Right lobe of liver (tissue), 6 donors: ENCODE measurements around the gene AIFM1. TPM values are rescaled to one million over a fixed set of nuclear protein-coding genes. Genes with fewer than 3 reads are reported as not detected.

Experiments used
- ATAC-seq, 4 donors: fragments of 200-7000 bp; cut with Tn5 transposase; one replicate each; pipeline ENCODE4 v1.9.1; 2020; ENCODE audit warnings: mild to moderate bottlenecking in 4 of 4, moderate library complexity in 4 of 4
- DNase-seq, 3 donors: peaks; one replicate each; pipeline ENCODE4 v3.0.0-alpha.2; 2020
- H3K27ac ChIP-seq, 3 donors: fragments of 200-600 bp; one replicate each; pipeline ENCODE4 v1.8.0; 2022
- H3K27me3 ChIP-seq, 2 donors: fragments of 200-600 bp; one replicate each; pipeline ENCODE4 v1.8.0; 2022
- H3K36me3 ChIP-seq, 4 donors: fragments of 200-600 bp; sonication (generic) in 1 of 4; one replicate each; pipeline versions ENCODE4 v1.5.1 to v1.8.0; 2017 to 2022; ENCODE audit warnings: control low read depth in 1 of 4
- H3K4me1 ChIP-seq, 4 donors: fragments of 200-600 bp; sonication (generic) in 1 of 4; one replicate each; pipeline versions ENCODE4 v1.5.1 to v1.8.0; 2017 to 2022; ENCODE audit warnings: control low read depth in 1 of 4
- H3K4me3 ChIP-seq, 3 donors: fragments of 200-600 bp; one replicate each; pipeline ENCODE4 v1.8.0; 2022
- H3K9me3 ChIP-seq, 4 donors: fragments of 200-600 bp; sonication (generic) in 1 of 4; one replicate each; pipeline versions ENCODE4 v1.5.1 to v1.8.0; 2017 to 2022; ENCODE audit warnings: control low read depth in 1 of 4
- CTCF ChIP-seq, 4 donors: fragments of 200-600 bp in 3 of 4; fragments of 450-650 bp in 1 of 4; IDR thresholded peaks; one replicate each; pipeline versions ENCODE4 v1.5.1 to v1.8.0; 2016 to 2022; ENCODE audit warnings: antibody characterized with exemption in 4 of 4, mild to moderate bottlenecking in 2 of 4
- POLR2A ChIP-seq: fragments of 450-650 bp; IDR thresholded peaks from one replicate; pipeline ENCODE4 v1.6.1; 2017; ENCODE audit warnings: antibody characterized with exemption, mild to moderate bottlenecking
- WGBS: methylation state at CpG from one replicate; pipeline ENCODE4 v1.1.6; 2018; ENCODE audit warnings: low coverage, low lambda C conversion rate; ENCODE audit not compliant: insufficient coverage; ENCODE audit errors: missing lambda C conversion rate; 5-methylcytosine and 5-hydroxymethylcytosine counted together
- intact Hi-C, 2 donors: fragments of 100-400 bp; cut with DNase I; formaldehyde crosslinking; loops; one replicate each; pipeline versions ENCODE4 v1.11.2 to v1.14.1; 2022
- total RNA-seq, 6 experiments: library from RNA; depleted of rRNA in 2 of 6; stranded (reverse); fragments of >200 nt in 2 of 6; fragmentation: NEBNext Ultra II Directional in 3 of 6; extraction: Animal tissue kit (Norgen Biotek cat#: 25700) in 3 of 6; gene quantifications; one replicate each; pipeline versions ENCODE4 v1.1.0 to v1.2.4, GENCODE V29; 2016 to 2023
- donor health status: DM: no; HTN: yes; CAD: no.
- donor health status: DM: no; HTN: no; CAD: no.
- donor health status: DM: no; HTN: no; CAD: no.
- donor health status: DM: no; HTN: yes; CAD: no.
- donor health status: DM: no; HTN: yes; CAD: no.

The AIFM1 gene
- total RNA-seq, 6 experiments from 2014 or later, result 63.4 to 90.0 (median 76.7) TPM

GRCh38 chrX:130173190-130173895 lies 7.7 kb upstream of the AIFM1 start:
- H3K36me3 ChIP-seq, result no peaks in the 10 kb centered on the region
- TF ChIP-seq CTCF (IDR thresholded peaks at IDR 0.05) (no peak), POLR2A (no peak)
- ATAC-seq, result peak; percentile 49 to 61 (median 52)
- H3K4me3 ChIP-seq, result no peak overlapping the region
- H3K27ac ChIP-seq, result peak overlapping the region; percentile 26 to 61 (median 40)
- no peaks in the 10 kb centered on the region for H3K27me3 ChIP-seq
- no peaks in the 10 kb centered on the region for H3K9me3 ChIP-seq
- 23% methylated on average over 7 of the region's 7 CpGs for whole genome bisulfite sequencing
- H3K4me1 ChIP-seq, result no peaks in the 10 kb centered on the region
- no peak for DNase-seq
- intact Hi-C loops, result no loop called here

DNA sequence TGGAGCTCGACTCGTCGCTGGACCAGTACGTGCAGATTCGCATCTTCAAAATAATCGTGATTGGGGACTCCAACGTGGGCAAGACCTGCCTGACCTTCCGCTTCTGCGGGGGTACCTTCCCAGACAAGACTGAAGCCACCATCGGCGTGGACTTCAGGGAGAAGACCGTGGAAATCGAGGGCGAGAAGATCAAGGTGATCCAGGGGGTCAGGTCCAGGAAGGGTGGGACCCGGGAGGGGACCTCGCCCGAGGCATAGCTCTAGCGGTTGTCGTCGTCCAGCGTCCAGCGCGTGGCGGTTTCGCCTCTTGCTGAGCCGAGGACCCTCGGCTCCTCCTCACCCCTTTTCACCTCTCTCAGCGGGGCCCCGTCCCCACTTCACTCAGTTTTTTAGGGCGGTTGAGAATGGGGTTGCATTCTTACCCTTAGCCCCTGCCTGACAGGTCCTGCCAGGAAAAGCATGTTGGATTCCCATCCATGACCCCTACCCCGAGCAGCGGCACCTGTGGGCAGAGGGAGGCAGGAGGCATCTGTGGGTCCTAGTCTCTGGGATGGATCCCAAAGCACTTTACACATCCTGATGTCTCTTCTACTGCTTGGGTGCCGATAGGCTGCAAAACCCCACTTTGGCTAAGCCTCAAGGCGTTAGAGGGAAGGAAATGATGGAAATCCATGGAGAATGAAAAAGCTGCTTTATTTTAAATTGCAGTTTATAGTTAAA lies 6.6 kb upstream of the AIFM1 start:
- DNase-seq (peak in 1 of 3 donors; percentile 56), ATAC-seq (no peak)
- TF ChIP-seq CTCF (IDR thresholded peaks at IDR 0.05) (no peak), POLR2A (no peak)
- WGBS, result 31% methylated on average over 27 of the region's 34 CpGs
- H3K36me3 ChIP-seq, result no peaks in the 10 kb centered on the region
- peak overlapping the region in 2 of 3 donors; percentile 40 to 61 for H3K27ac ChIP-seq
- H3K4me3 ChIP-seq, result peak overlapping the region; percentile 16 to 36 (median 32)
- H3K27me3 ChIP-seq, result no peaks in the 10 kb centered on the region
- no peaks in the 10 kb centered on the region for H3K9me3 ChIP-seq
- H3K4me1 ChIP-seq, result no peaks in the 10 kb centered on the region
- intact Hi-C loops, result no loop called here

DNA sequence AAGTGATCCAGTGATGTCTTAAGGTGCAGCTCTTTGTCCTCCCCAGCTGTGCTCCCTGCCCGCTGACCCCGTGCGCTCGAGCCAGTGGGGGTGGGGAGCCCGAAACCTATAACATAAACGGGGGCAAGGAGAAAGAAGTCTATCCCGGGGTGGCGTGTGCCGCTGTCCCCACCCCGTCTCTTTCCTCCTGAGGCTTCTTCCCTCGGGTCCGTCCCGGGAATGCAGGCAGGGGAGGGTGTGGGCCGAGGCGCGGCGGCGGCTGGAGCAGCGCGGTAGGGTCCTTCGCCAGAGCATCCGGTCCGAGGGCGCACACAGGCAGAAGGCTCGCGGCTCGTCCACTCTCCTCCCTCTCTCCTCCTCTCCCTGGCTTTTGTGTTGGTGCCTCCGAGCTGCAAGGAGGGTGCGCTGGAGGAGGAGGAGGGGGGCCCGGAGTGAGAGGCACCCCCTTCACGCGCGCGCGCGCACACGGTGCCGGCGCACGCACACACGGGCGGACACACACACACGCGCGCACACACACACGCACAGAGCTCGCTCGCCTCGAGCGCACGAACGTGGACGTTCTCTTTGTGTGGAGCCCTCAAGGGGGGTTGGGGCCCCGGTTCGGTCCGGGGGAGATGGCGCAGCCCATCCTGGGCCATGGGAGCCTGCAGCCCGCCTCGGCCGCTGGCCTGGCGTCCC lies 5.9 kb upstream of the AIFM1 start, which contains the start of gene RAB33A:
RAB33A (plus strand) TSS at position 517 of the 681 bp plus-strand sequence; CDS start at position 618, 101 bp downstream.
- intact Hi-C loops, result no loop called here
- 25% methylated on average over 28 of the region's 61 CpGs for WGBS
- Histone ChIP-seq H3K4me1 (no peaks in the 10 kb centered on the region), H3K36me3 (no peaks in the 10 kb centered on the region), H3K4me3 (peak within 1 kb of the TSS; percentile 16 to 36 (median 32)), H3K9me3 (no peaks in the 10 kb centered on the region), H3K27ac (peak within 1 kb of the TSS in 2 of 3 donors; percentile 40 to 61), H3K27me3 (no peaks in the 10 kb centered on the region)
- ATAC-seq, result peak; percentile 28 to 36 (median 33)
- peak in 1 of 3 donors; percentile 25 for DNase-seq
- no peak for TF ChIP-seq CTCF (IDR thresholded peaks at IDR 0.05)
- TF ChIP-seq POLR2A, result no peak

- no peaks in the 10 kb centered on the region for H3K9me3 ChIP-seq
- no peak overlapping the region for H3K27ac ChIP-seq
- peak overlapping the region; percentile 16 to 36 (median 32) for H3K4me3 ChIP-seq
- H3K4me1 ChIP-seq, result no peaks in the 10 kb centered on the region
- DNase-seq (peak; percentile 25 to 55 (median 46)), ATAC-seq (peak; percentile 17 to 37 (median 26))
- no peaks in the 10 kb centered on the region for H3K27me3 ChIP-seq
- WGBS, result 52% methylated on average over 9 of the region's 36 CpGs
- H3K36me3 ChIP-seq, result no peaks in the 10 kb centered on the region
- no peak for TF ChIP-seq CTCF (IDR thresholded peaks at IDR 0.05)
- no peak for TF ChIP-seq POLR2A
- intact Hi-C loops, result no loop called here
These were observed 5.3 kb upstream of the AIFM1 start for GRCh38 chrX:130170752-130171445.
